ENCODE measurements around the gene ZNF646.

Gene ZNF646

GRCh38 chr16:31111881-31112466 lies 37.8 kb downstream of the ZNF646 start:
- peaks cover 80% of the 10 kb centered on the region for H3K4me1 Mint-ChIP-seq (ENCODE audit: low read depth)
- H3K9me3 Mint-ChIP-seq: no peaks in the 10 kb centered on the region
- H3K27ac Mint-ChIP-seq: peak overlapping the region; percentile 98
- H3K4me3 Mint-ChIP-seq: no peak overlapping the region
- intact Hi-C loops (cut with micrococcal nuclease): no loop called here
- H3K36me3 Mint-ChIP-seq (ENCODE audit: low read depth): peaks cover 70% of the 10 kb centered on the region
- H3K27me3 Mint-ChIP-seq: no peaks in the 10 kb centered on the region

GRCh38 chr16:31112711-31113110 lies 38.5 kb downstream of the ZNF646 start:
- Mint-ChIP-seq H3K36me3 (ENCODE audit: low read depth) (peaks cover 77% of the 10 kb centered on the region), H3K27ac (peak overlapping the region; percentile 98), H3K4me1 (ENCODE audit: low read depth) (peaks cover 74% of the 10 kb centered on the region), H3K27me3 (no peaks in the 10 kb centered on the region), H3K4me3 (peak overlapping the region; percentile 13), H3K9me3 (no peaks in the 10 kb centered on the region)
- intact Hi-C loops (cut with micrococcal nuclease): no loop called here

DNA sequence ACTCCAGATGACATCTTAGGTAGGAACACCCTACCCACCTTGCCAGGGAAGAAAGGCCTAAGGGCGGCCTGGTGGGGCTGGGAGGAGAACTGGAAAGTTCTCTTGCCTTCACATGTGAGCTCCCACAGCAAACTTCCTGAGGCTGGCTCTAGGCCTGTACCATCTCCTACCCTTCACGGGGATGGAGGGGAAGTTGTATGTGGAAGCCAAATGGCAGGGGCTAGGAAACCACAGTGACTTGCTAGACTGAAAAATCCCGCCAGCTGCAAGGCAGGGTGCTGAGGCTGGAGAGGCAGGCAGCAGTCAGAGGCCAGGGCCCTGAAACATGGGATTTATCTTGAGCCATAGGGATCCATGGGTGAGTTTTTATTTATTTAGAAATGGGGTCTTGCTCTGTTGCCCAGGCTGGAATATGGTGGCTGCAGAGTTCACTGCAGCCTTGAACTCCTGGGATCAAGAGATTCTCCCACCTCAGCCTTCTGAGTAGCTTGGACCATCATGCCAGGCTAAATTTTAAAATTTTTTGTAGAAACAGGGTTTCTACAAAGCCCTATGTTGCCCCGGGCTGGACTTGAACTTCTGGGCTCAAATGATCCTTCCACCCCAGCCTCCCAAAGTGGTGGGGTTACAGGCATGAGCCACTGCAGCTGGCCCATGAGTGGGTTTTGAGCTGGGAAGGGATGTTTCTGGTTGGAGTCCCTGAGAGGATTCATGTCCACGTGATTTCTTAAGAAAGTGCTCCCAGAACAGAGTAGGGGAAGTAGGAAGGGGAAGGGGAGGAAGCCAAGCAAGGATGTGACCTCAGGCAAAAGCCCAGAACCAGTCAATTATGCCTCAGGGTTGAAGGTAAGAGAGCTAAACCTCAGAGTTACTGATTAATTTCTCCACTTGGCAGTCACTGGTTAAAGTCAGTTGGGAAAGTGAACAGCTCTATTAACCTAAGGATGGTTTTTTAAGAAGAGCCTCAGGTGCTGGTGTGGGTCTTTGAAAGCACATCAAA lies 39.2 kb downstream of the ZNF646 start:
- Mint-ChIP-seq H3K4me3 (peak overlapping the region; percentile 65), H3K4me1 (ENCODE audit: low read depth) (peaks cover 74% of the 10 kb centered on the region), H3K27me3 (no peaks in the 10 kb centered on the region), H3K27ac (peak overlapping the region; percentile 98), H3K36me3 (ENCODE audit: low read depth) (peaks cover 84% of the 10 kb centered on the region), H3K9me3 (no peaks in the 10 kb centered on the region)
- intact Hi-C loops (cut with micrococcal nuclease): no loop called here

DNA sequence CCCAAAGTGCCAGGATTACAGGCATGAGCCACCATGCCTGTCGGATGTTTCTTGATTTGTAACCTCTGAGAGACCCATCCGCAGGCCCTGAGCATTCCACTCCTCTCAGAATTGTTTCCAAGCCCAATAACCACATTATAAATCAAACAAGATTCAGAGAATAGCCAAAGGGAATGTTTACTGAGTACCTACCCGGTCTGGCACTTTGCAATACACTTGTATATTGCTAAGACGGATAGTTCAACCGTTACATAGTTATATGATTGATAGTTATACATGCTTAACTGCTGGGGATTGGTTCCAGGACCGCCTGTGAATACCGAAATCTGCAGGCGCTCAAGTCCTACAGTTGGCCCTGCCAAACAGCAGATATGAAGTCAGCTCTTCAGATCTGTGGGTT lies 40.2 kb downstream of the ZNF646 start:
- peaks cover 80% of the 10 kb centered on the region for H3K4me1 Mint-ChIP-seq (ENCODE audit: low read depth)
- peak overlapping the region; percentile 65 for H3K4me3 Mint-ChIP-seq
- peaks cover 85% of the 10 kb centered on the region for H3K36me3 Mint-ChIP-seq (ENCODE audit: low read depth)
- intact Hi-C loops (cut with micrococcal nuclease): no loop called here
- H3K27ac Mint-ChIP-seq: peak overlapping the region; percentile 98
- H3K9me3 Mint-ChIP-seq: no peaks in the 10 kb centered on the region
- H3K27me3 Mint-ChIP-seq: no peaks in the 10 kb centered on the region

GRCh38 chr16:31117384-31118222 lies 43.4 kb downstream of the ZNF646 start, which contains the start of gene KAT8:
KAT8 (plus strand) TSS chr16:31117664; CDS start chr16:31117682, 18 bp downstream.
- Mint-ChIP-seq H3K4me1 (ENCODE audit: low read depth) (peaks cover 58% of the 10 kb centered on the region), H3K4me3 (peak within 1 kb of the TSS; percentile 91), H3K27ac (peak within 1 kb of the TSS; percentile 98), H3K9me3 (no peaks in the 10 kb centered on the region), H3K27me3 (no peaks in the 10 kb centered on the region), H3K36me3 (ENCODE audit: low read depth) (peaks cover 85% of the 10 kb centered on the region)
- intact Hi-C loops (cut with micrococcal nuclease): loop anchor here (1.0 kb wide), 2 partner anchors 12 to 25 kb away; no protein-coding TSS in a partner anchor

GRCh38 chr16:31118223-31119155 lies 44.3 kb downstream of the ZNF646 start:
- Mint-ChIP-seq H3K9me3 (no peaks in the 10 kb centered on the region), H3K27ac (peak overlapping the region; percentile 98), H3K36me3 (ENCODE audit: low read depth) (peaks cover 86% of the 10 kb centered on the region), H3K4me1 (ENCODE audit: low read depth) (peaks cover 51% of the 10 kb centered on the region), H3K4me3 (peak overlapping the region; percentile 91), H3K27me3 (no peaks in the 10 kb centered on the region)
- intact Hi-C loops (cut with micrococcal nuclease): loop anchor here (1.0 kb wide), 2 partner anchors 11 to 24 kb away; no protein-coding TSS in a partner anchor

DNA sequence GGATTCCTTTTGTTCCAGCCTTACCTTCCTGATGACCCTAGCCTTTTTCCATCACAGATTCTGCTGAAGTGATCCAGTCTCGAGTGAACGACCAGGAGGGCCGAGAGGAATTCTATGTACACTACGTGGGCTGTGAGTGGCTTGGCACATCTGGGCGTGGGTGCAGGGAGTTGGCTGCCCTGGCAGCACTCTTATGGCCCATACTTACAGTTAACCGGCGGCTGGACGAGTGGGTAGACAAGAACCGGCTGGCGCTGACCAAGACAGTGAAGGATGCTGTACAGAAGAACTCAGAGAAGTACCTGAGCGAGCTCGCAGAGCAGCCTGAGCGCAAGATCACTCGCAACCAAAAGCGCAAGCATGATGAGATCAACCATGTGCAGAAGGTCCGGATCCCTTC lies 45.9 kb downstream of the ZNF646 start:
- Mint-ChIP-seq H3K4me3 (no peak overlapping the region), H3K27ac (no peak overlapping the region)
- intact Hi-C loops (cut with micrococcal nuclease): no loop called here

GRCh38 chr16:31125844-31126243 lies 51.6 kb downstream of the ZNF646 start:
- H3K27ac Mint-ChIP-seq: peak overlapping the region; percentile 94
- peaks cover 78% of the 10 kb centered on the region for H3K36me3 Mint-ChIP-seq (ENCODE audit: low read depth)
- no peaks in the 10 kb centered on the region for H3K9me3 Mint-ChIP-seq
- H3K4me3 Mint-ChIP-seq: no peak overlapping the region
- H3K27me3 Mint-ChIP-seq: no peaks in the 10 kb centered on the region
- intact Hi-C loops (cut with micrococcal nuclease): loop anchor here (5.0 kb wide), 1 partner anchor 231 kb away; the partner anchor contains the start of gene ITGAX
- H3K4me1 Mint-ChIP-seq (ENCODE audit: low read depth): peaks cover 64% of the 10 kb centered on the region

More for the DNA sequence above, 45.9 kb downstream of the ZNF646 start:
- H3K36me3 Mint-ChIP-seq (ENCODE audit: low read depth): peaks cover 96% of the 10 kb centered on the region
- H3K4me1 Mint-ChIP-seq (ENCODE audit: low read depth): peaks cover 42% of the 10 kb centered on the region
- no peaks in the 10 kb centered on the region for H3K27me3 Mint-ChIP-seq
- H3K9me3 Mint-ChIP-seq: no peaks in the 10 kb centered on the region

DNA sequence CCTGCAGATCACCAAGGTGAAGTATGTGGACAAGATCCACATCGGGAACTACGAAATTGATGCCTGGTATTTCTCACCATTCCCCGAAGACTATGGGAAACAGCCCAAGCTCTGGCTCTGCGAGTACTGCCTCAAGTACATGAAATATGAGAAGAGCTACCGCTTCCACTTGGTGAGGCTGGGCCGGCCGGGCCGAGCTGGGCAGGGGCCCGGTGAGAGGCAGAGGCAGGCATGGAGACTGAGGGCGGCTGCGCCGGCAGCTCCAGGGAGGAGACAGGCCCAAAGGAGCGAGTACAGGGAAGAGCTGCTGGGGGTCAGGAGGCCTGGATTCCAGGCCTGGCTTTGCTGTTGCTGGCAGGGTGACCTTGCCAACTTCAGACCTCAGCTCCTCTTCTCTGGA lies 53.0 kb downstream of the ZNF646 start:
- H3K27me3 Mint-ChIP-seq: no peaks in the 10 kb centered on the region
- peak overlapping the region; percentile 34 for H3K4me3 Mint-ChIP-seq
- H3K27ac Mint-ChIP-seq: peak overlapping the region; percentile 94
- intact Hi-C loops (cut with micrococcal nuclease): loop anchor here (5.0 kb wide), 1 partner anchor 230 kb away; the partner anchor contains the start of gene ITGAX
- no peaks in the 10 kb centered on the region for H3K9me3 Mint-ChIP-seq
- peaks cover 78% of the 10 kb centered on the region for H3K36me3 Mint-ChIP-seq (ENCODE audit: low read depth)
- peaks cover 78% of the 10 kb centered on the region for H3K4me1 Mint-ChIP-seq (ENCODE audit: low read depth)

- Mint-ChIP-seq H3K4me3 (peak overlapping the region; percentile 71), H3K27me3 (no peaks in the 10 kb centered on the region)
Observed at GRCh38 chr16:31128711-31129567, 54.7 kb downstream of the ZNF646 start.

GRCh38 chr16:31129568-31130335 lies 55.5 kb downstream of the ZNF646 start:
- Mint-ChIP-seq H3K36me3 (ENCODE audit: low read depth) (peaks cover 72% of the 10 kb centered on the region), H3K9me3 (no peaks in the 10 kb centered on the region), H3K27ac (peak overlapping the region; percentile 94), H3K4me3 (peak overlapping the region; percentile 71), H3K4me1 (ENCODE audit: low read depth) (peaks cover 98% of the 10 kb centered on the region), H3K27me3 (no peaks in the 10 kb centered on the region)
- intact Hi-C loops (cut with micrococcal nuclease): loop anchor here (1.0 to 5.0 kb wide), 2 partner anchors 11 to 228 kb away; partner anchors contain the start of gene ITGAX

More at GRCh38 chr16:31128711-31129567, 54.7 kb downstream of the ZNF646 start:
- intact Hi-C loops (cut with micrococcal nuclease): loop anchor here (1.0 to 5.0 kb wide), 2 partner anchors 11 to 228 kb away; partner anchors contain the start of gene ITGAX
- Mint-ChIP-seq H3K27ac (peak overlapping the region; percentile 94), H3K36me3 (ENCODE audit: low read depth) (peaks cover 80% of the 10 kb centered on the region), H3K9me3 (no peaks in the 10 kb centered on the region), H3K4me1 (ENCODE audit: low read depth) (peaks cover 89% of the 10 kb centered on the region)
